ENCODE results near the gene DNAJC12.
"Not testable (repeated sequence)": the region's sequence is repeated elsewhere in the genome, so short reads cannot be mapped to it uniquely, and the experiment has no call there.

The DNAJC12 gene

DNA sequence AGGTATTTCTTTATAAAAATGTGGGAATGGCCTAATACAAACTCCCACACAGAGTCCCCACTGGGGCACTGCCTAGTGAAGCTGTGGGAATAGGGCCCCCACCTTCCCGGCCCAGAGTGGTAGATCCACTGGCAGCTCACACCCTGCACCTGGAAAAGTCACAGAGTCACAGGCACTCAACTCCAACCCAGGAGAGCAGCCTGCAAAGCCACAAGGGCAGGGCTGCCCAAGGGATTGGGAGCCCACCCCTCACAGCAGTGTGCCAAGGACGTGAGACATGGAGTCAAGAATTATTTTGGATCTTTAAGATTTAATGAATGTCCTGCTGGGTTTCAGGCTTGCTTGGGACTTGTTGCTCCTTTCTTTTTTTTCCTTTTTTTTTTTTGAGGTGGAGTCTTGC, 5.3 kb upstream of the DNAJC12 start:
- TF ChIP-seq, protein P1, sequence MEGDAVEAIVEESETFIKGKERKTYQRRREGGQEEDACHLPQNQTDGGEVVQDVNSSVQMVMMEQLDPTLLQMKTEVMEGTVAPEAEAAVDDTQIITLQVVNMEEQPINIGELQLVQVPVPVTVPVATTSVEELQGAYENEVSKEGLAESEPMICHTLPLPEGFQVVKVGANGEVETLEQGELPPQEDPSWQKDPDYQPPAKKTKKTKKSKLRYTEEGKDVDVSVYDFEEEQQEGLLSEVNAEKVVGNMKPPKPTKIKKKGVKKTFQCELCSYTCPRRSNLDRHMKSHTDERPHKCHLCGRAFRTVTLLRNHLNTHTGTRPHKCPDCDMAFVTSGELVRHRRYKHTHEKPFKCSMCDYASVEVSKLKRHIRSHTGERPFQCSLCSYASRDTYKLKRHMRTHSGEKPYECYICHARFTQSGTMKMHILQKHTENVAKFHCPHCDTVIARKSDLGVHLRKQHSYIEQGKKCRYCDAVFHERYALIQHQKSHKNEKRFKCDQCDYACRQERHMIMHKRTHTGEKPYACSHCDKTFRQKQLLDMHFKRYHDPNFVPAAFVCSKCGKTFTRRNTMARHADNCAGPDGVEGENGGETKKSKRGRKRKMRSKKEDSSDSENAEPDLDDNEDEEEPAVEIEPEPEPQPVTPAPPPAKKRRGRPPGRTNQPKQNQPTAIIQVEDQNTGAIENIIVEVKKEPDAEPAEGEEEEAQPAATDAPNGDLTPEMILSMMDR (IDR thresholded peaks at IDR 0.05; ENCODE audit: insufficient read depth, low read length, missing control alignments): no peak
- CTCF ChIA-PET: no interaction called here
- POLR2A ChIA-PET: no interaction called here

GRCh38 chr10:67841737-67842136, 3.7 kb upstream of the DNAJC12 start:
- ChIA-PET CTCF (no interaction called here), POLR2A (no interaction called here)
- no peak for DNase-seq (ENCODE audit: low read depth, low spot score)
- TF ChIP-seq, protein P1 (IDR thresholded peaks at IDR 0.05; ENCODE audit: insufficient read depth, low read length, missing control alignments): no peak
- H3K4me3 ChIP-seq (ENCODE audit: low read depth, low read length): no peak overlapping the region

More for the DNA sequence above, 5.3 kb upstream of the DNAJC12 start:
- no peak overlapping the region for H3K4me3 ChIP-seq (ENCODE audit: low read depth, low read length)
- DNase-seq (ENCODE audit: low read depth, low spot score): no peak

DNA sequence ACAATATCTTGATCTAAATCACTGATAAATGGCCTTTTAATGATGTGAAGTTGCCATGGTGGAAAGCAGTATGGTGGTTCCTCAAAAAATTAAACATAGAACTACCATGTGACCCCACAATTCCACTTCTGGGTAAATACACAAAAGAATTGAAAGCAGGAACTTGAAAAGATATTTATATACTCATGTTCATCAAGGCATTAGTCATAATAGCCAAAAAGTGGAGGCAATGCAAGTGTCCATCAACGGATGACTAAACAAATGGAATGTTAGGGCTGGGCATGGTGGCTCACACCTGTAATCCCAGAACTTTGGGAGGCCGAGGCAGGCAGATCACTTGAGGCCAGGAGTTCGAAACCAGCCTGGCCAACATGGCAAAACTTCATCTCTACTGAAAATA, 2.0 kb upstream of the DNAJC12 start:
- DNase-seq (ENCODE audit: low read depth, low spot score): no peak
- CTCF ChIA-PET: no interaction called here
- no peak overlapping the region for H3K4me3 ChIP-seq (ENCODE audit: low read depth, low read length)
- POLR2A ChIA-PET: no interaction called here
- TF ChIP-seq, protein P1 (IDR thresholded peaks at IDR 0.05; ENCODE audit: insufficient read depth, low read length, missing control alignments): no peak

DNA sequence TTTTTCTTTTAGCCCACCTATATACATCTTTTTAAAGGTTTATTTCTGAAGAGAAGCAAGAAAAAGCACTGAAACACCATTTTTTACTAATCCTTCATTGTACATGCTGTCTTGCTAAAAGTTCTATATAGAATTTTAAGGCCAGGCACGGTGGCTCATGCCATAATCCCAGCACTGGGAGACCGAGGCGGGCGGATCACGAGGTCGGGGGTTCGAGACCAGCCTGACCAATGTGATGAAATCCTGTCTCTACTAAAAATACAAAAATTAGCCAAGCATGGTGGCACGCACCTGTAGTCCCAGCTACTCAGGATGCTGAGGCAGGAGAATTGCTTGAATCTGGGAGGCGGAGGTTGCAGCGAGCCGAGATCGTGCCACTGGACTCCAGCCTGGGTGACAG, 1.5 kb upstream of the DNAJC12 start:
- DNase-seq (ENCODE audit: low read depth, low spot score); CTCF ChIA-PET; H3K4me3 ChIP-seq (ENCODE audit: low read depth, low read length); POLR2A ChIA-PET: not testable (repeated sequence)

DNA sequence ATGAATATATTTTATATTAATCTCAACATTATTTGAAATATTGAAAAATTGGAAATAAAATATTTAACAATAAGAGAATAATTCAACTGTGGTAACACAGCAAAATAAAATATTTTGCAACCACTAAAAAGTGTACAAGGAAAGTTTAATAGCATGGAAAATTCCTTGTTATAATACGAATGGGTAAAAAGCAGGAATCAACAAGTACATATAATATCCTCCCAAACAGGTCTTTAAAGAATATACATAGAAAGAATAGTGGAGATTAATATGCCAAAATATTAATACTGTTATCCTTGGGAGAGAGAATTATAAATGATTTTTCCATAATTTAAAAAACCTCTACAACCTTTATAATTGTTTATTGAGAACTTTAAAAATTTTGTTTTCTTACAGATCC, 1.0 kb downstream of the DNAJC12 start:
- H3K4me3 ChIP-seq (ENCODE audit: low read depth, low read length): no peak overlapping the region
- DNase-seq (ENCODE audit: low read depth, low spot score): no peak
- TF ChIP-seq, protein P1 (IDR thresholded peaks at IDR 0.05; ENCODE audit: insufficient read depth, low read length, missing control alignments): no peak
- POLR2A ChIA-PET: no interaction called here
- CTCF ChIA-PET: no interaction called here

DNA sequence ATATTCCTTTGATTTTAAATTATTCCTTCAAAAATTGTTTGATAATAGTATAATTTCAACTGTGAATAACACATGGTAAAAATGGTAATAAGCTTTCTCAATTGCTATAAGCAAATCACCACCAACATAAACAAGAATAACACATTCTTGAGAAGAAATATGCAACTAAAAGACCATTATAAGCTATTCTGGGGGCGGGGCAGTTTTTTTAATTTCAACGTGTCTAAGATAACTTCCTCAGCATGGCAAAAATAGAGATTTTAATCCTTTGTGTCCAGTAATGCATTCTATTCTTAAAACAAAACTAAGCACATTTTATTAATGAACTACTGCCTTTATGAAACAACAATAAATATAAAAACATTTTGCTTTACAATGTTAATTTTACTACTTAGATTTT, 1.5 kb downstream of the DNAJC12 start:
- ChIA-PET CTCF (no interaction called here), POLR2A (interaction anchor here (0.6 kb wide), 1 partner anchor 49 kb away, joined by 3 read pairs; no protein-coding TSS in a partner anchor)
- TF ChIP-seq, protein P1 (IDR thresholded peaks at IDR 0.05; ENCODE audit: insufficient read depth, low read length, missing control alignments): no peak
- DNase-seq (ENCODE audit: low read depth, low spot score): no peak
- no peak overlapping the region for H3K4me3 ChIP-seq (ENCODE audit: low read depth, low read length)

- CTCF ChIA-PET: interaction anchor here (1.2 kb wide), 1 partner anchor 22 kb away, joined by 3 read pairs; no protein-coding TSS in a partner anchor
- H3K4me3 ChIP-seq (ENCODE audit: low read depth, low read length); DNase-seq (ENCODE audit: low read depth, low spot score): not testable (repeated sequence)
- POLR2A ChIA-PET: interaction anchor here (0.6 kb wide), 1 partner anchor 50 kb away, joined by 3 read pairs; no protein-coding TSS in a partner anchor
Measured at GRCh38 chr10:67835541-67836394, 2.2 kb downstream of the DNAJC12 start.
